Measurements from ENCODE around the gene FBN2. TPM values are rescaled to one million over a fixed set of nuclear protein-coding genes. Genes with fewer than 3 reads are reported as not detected.
"Not testable (repeated sequence)": the region's sequence is repeated elsewhere in the genome, so short reads cannot be mapped to it uniquely, and the experiment has no call there.

FBN2 gene
- total RNA-seq, 1 donor from 2014 or later, result 86.1 TPM

GRCh38 chr5:128513806-128514205 is 24.2 kb downstream of the FBN2 start:
- no peaks in the 10 kb centered on the region for H3K9me3 ChIP-seq (ENCODE audit: control insufficient read depth in 3 of 3, low read length in 3 of 3)
- H3K9ac ChIP-seq (ENCODE audit: low read depth in 1 of 3, low read length in 3 of 3), result no peak overlapping the region
- no peak overlapping the region for H3K4me3 ChIP-seq (ENCODE audit: low read length in 3 of 3)
- no peak overlapping the region for H3K27ac ChIP-seq (ENCODE audit: low read depth, low read length)
- H3K4me1 ChIP-seq (ENCODE audit: control insufficient read depth in 3 of 3, insufficient read depth in 3 of 3, low read length in 3 of 3), result no peaks in the 10 kb centered on the region
- no peaks in the 10 kb centered on the region for H3K36me3 ChIP-seq (ENCODE audit: control insufficient read depth in 3 of 3, insufficient read depth in 3 of 3, low read length in 3 of 3)
- no peaks in the 10 kb centered on the region for H3K27me3 ChIP-seq (ENCODE audit: control insufficient read depth in 3 of 3, insufficient read depth in 3 of 3, low read length in 3 of 3)

GRCh38 chr5:128512894-128513293 is 25.2 kb downstream of the FBN2 start:
- H3K9ac ChIP-seq (ENCODE audit: low read depth in 1 of 3, low read length in 3 of 3), result no peak overlapping the region
- H3K27me3 ChIP-seq (ENCODE audit: control insufficient read depth in 3 of 3, insufficient read depth in 3 of 3, low read length in 3 of 3), result no peaks in the 10 kb centered on the region
- H3K27ac ChIP-seq (ENCODE audit: low read depth, low read length), result no peak overlapping the region
- H3K4me1 ChIP-seq (ENCODE audit: control insufficient read depth in 3 of 3, insufficient read depth in 3 of 3, low read length in 3 of 3), result no peaks in the 10 kb centered on the region
- no peak overlapping the region for H3K4me3 ChIP-seq (ENCODE audit: low read length in 3 of 3)
- H3K36me3 ChIP-seq (ENCODE audit: control insufficient read depth in 3 of 3, insufficient read depth in 3 of 3, low read length in 3 of 3), result no peaks in the 10 kb centered on the region
- no peaks in the 10 kb centered on the region for H3K9me3 ChIP-seq (ENCODE audit: control insufficient read depth in 3 of 3, low read length in 3 of 3)

GRCh38 chr5:128506643-128507042 is 31.4 kb downstream of the FBN2 start:
- Histone ChIP-seq H3K27me3 (ENCODE audit: control insufficient read depth in 3 of 3, insufficient read depth in 3 of 3, low read length in 3 of 3) (no peaks in the 10 kb centered on the region), H3K27ac (ENCODE audit: low read depth, low read length) (no peak overlapping the region), H3K9ac (ENCODE audit: low read depth in 1 of 3, low read length in 3 of 3) (no peak overlapping the region), H3K4me3 (ENCODE audit: low read length in 3 of 3) (no peak overlapping the region), H3K9me3 (ENCODE audit: control insufficient read depth in 3 of 3, low read length in 3 of 3) (peaks cover 0 to 2% (median 0%) of the 10 kb centered on the region in 3 donors), H3K36me3 (ENCODE audit: control insufficient read depth in 3 of 3, insufficient read depth in 3 of 3, low read length in 3 of 3) (no peaks in the 10 kb centered on the region), H3K4me1 (ENCODE audit: control insufficient read depth in 3 of 3, insufficient read depth in 3 of 3, low read length in 3 of 3) (no peaks in the 10 kb centered on the region)

GRCh38 chr5:128503727-128504126 is 34.3 kb downstream of the FBN2 start:
- H3K4me3 ChIP-seq (ENCODE audit: low read length in 3 of 3); H3K27me3 ChIP-seq (ENCODE audit: control insufficient read depth in 3 of 3, insufficient read depth in 3 of 3, low read length in 3 of 3); H3K36me3 ChIP-seq (ENCODE audit: control insufficient read depth in 3 of 3, insufficient read depth in 3 of 3, low read length in 3 of 3); H3K9me3 ChIP-seq (ENCODE audit: control insufficient read depth in 3 of 3, low read length in 3 of 3); H3K4me1 ChIP-seq (ENCODE audit: control insufficient read depth in 3 of 3, insufficient read depth in 3 of 3, low read length in 3 of 3); H3K9ac ChIP-seq (ENCODE audit: low read depth in 1 of 3, low read length in 3 of 3); H3K27ac ChIP-seq (ENCODE audit: low read depth, low read length): not testable (repeated sequence)

GRCh38 chr5:128498844-128499455 is 39.1 kb downstream of the FBN2 start:
- Histone ChIP-seq H3K4me3 (ENCODE audit: low read length in 3 of 3) (no peak overlapping the region), H3K9me3 (ENCODE audit: control insufficient read depth in 3 of 3, low read length in 3 of 3) (peaks cover 0 to 2% (median 0%) of the 10 kb centered on the region in 3 donors), H3K4me1 (ENCODE audit: control insufficient read depth in 3 of 3, insufficient read depth in 3 of 3, low read length in 3 of 3) (no peaks in the 10 kb centered on the region), H3K9ac (ENCODE audit: low read depth in 1 of 3, low read length in 3 of 3) (no peak overlapping the region), H3K27ac (ENCODE audit: low read depth, low read length) (no peak overlapping the region), H3K36me3 (ENCODE audit: control insufficient read depth in 3 of 3, insufficient read depth in 3 of 3, low read length in 3 of 3) (no peaks in the 10 kb centered on the region), H3K27me3 (ENCODE audit: control insufficient read depth in 3 of 3, insufficient read depth in 3 of 3, low read length in 3 of 3) (no peaks in the 10 kb centered on the region)

- H3K9me3 ChIP-seq (ENCODE audit: control insufficient read depth in 3 of 3, low read length in 3 of 3), result no peaks in the 10 kb centered on the region
- no peak overlapping the region for H3K27ac ChIP-seq (ENCODE audit: low read depth, low read length)
- no peak overlapping the region for H3K4me3 ChIP-seq (ENCODE audit: low read length in 3 of 3)
- H3K9ac ChIP-seq (ENCODE audit: low read depth in 1 of 3, low read length in 3 of 3), result no peak overlapping the region
- no peaks in the 10 kb centered on the region for H3K36me3 ChIP-seq (ENCODE audit: control insufficient read depth in 3 of 3, insufficient read depth in 3 of 3, low read length in 3 of 3)
- H3K27me3 ChIP-seq (ENCODE audit: control insufficient read depth in 3 of 3, insufficient read depth in 3 of 3, low read length in 3 of 3), result no peaks in the 10 kb centered on the region
- no peaks in the 10 kb centered on the region for H3K4me1 ChIP-seq (ENCODE audit: control insufficient read depth in 3 of 3, insufficient read depth in 3 of 3, low read length in 3 of 3)
These were observed 43.5 kb downstream of the FBN2 start for GRCh38 chr5:128494516-128494915.

GRCh38 chr5:128493657-128494329 is 44.3 kb downstream of the FBN2 start:
- H3K27ac ChIP-seq (ENCODE audit: low read depth, low read length), result no peak overlapping the region
- H3K9ac ChIP-seq (ENCODE audit: low read depth in 1 of 3, low read length in 3 of 3), result no peak overlapping the region
- no peak overlapping the region for H3K4me3 ChIP-seq (ENCODE audit: low read length in 3 of 3)
- no peaks in the 10 kb centered on the region for H3K4me1 ChIP-seq (ENCODE audit: control insufficient read depth in 3 of 3, insufficient read depth in 3 of 3, low read length in 3 of 3)
- H3K9me3 ChIP-seq (ENCODE audit: control insufficient read depth in 3 of 3, low read length in 3 of 3), result no peaks in the 10 kb centered on the region
- no peaks in the 10 kb centered on the region for H3K36me3 ChIP-seq (ENCODE audit: control insufficient read depth in 3 of 3, insufficient read depth in 3 of 3, low read length in 3 of 3)
- H3K27me3 ChIP-seq (ENCODE audit: control insufficient read depth in 3 of 3, insufficient read depth in 3 of 3, low read length in 3 of 3), result no peaks in the 10 kb centered on the region

- H3K27ac ChIP-seq (ENCODE audit: low read depth, low read length), result no peak overlapping the region
- H3K4me3 ChIP-seq (ENCODE audit: low read length in 3 of 3), result no peak overlapping the region
- H3K4me1 ChIP-seq (ENCODE audit: control insufficient read depth in 3 of 3, insufficient read depth in 3 of 3, low read length in 3 of 3), result no peaks in the 10 kb centered on the region
- no peaks in the 10 kb centered on the region for H3K27me3 ChIP-seq (ENCODE audit: control insufficient read depth in 3 of 3, insufficient read depth in 3 of 3, low read length in 3 of 3)
- no peaks in the 10 kb centered on the region for H3K36me3 ChIP-seq (ENCODE audit: control insufficient read depth in 3 of 3, insufficient read depth in 3 of 3, low read length in 3 of 3)
- H3K9me3 ChIP-seq (ENCODE audit: control insufficient read depth in 3 of 3, low read length in 3 of 3), result no peaks in the 10 kb centered on the region
- H3K9ac ChIP-seq (ENCODE audit: low read depth in 1 of 3, low read length in 3 of 3), result no peak overlapping the region
These were observed 46.8 kb downstream of the FBN2 start for GRCh38 chr5:128491291-128491690.

GRCh38 chr5:128490761-128491160 is 47.3 kb downstream of the FBN2 start:
- Histone ChIP-seq H3K36me3 (ENCODE audit: control insufficient read depth in 3 of 3, insufficient read depth in 3 of 3, low read length in 3 of 3) (no peaks in the 10 kb centered on the region), H3K9me3 (ENCODE audit: control insufficient read depth in 3 of 3, low read length in 3 of 3) (no peaks in the 10 kb centered on the region), H3K27me3 (ENCODE audit: control insufficient read depth in 3 of 3, insufficient read depth in 3 of 3, low read length in 3 of 3) (no peaks in the 10 kb centered on the region), H3K27ac (ENCODE audit: low read depth, low read length) (no peak overlapping the region), H3K9ac (ENCODE audit: low read depth in 1 of 3, low read length in 3 of 3) (no peak overlapping the region), H3K4me3 (ENCODE audit: low read length in 3 of 3) (no peak overlapping the region), H3K4me1 (ENCODE audit: control insufficient read depth in 3 of 3, insufficient read depth in 3 of 3, low read length in 3 of 3) (no peaks in the 10 kb centered on the region)

GRCh38 chr5:128487041-128487440 is 51.0 kb downstream of the FBN2 start:
- no peaks in the 10 kb centered on the region for H3K4me1 ChIP-seq (ENCODE audit: control insufficient read depth in 3 of 3, insufficient read depth in 3 of 3, low read length in 3 of 3)
- H3K9ac ChIP-seq (ENCODE audit: low read depth in 1 of 3, low read length in 3 of 3), result no peak overlapping the region
- H3K4me3 ChIP-seq (ENCODE audit: low read length in 3 of 3), result no peak overlapping the region
- no peak overlapping the region for H3K27ac ChIP-seq (ENCODE audit: low read depth, low read length)
- H3K27me3 ChIP-seq (ENCODE audit: control insufficient read depth in 3 of 3, insufficient read depth in 3 of 3, low read length in 3 of 3), result no peaks in the 10 kb centered on the region
- no peaks in the 10 kb centered on the region for H3K9me3 ChIP-seq (ENCODE audit: control insufficient read depth in 3 of 3, low read length in 3 of 3)
- no peaks in the 10 kb centered on the region for H3K36me3 ChIP-seq (ENCODE audit: control insufficient read depth in 3 of 3, insufficient read depth in 3 of 3, low read length in 3 of 3)
